HUES48 (cell line): ENCODE measurements around the gene TP73.

Experiments
- H3K27ac ChIP-seq: one replicate; pipeline ENCODE4 v1.7.0; 2013; ENCODE audit warnings: low read depth, low read length, inconsistent platforms
- H3K27me3 ChIP-seq: 2 replicates; pipeline ENCODE4 v1.6.1; 2013; ENCODE audit warnings: mild to moderate bottlenecking, low read length; ENCODE audit not compliant: control insufficient read depth, insufficient read depth
- H3K36me3 ChIP-seq: 2 replicates; pipeline ENCODE4 v1.6.1; 2013; ENCODE audit warnings: low read length; ENCODE audit not compliant: control insufficient read depth, insufficient read depth
- H3K4me1 ChIP-seq: 2 replicates; pipeline ENCODE4 v1.6.1; 2013; ENCODE audit warnings: mild to moderate bottlenecking, low read length; ENCODE audit not compliant: control insufficient read depth, insufficient read depth
- H3K4me3 ChIP-seq: 2 replicates; pipeline ENCODE4 v1.5.1; 2013; ENCODE audit warnings: mild to moderate bottlenecking, low read depth, low read length
- H3K9ac ChIP-seq: 2 replicates; pipeline ENCODE4 v1.6.1; 2013; ENCODE audit warnings: mild to moderate bottlenecking, low read depth, low read length, moderate library complexity
- H3K9me3 ChIP-seq: 2 replicates; pipeline ENCODE4 v1.6.1; 2013; ENCODE audit warnings: low read length; ENCODE audit not compliant: control insufficient read depth, insufficient read depth

Gene TP73

GRCh38 chr1:3629561-3630160 lies 22.7 kb upstream of the TP73 start:
- peaks cover 72% of the 10 kb centered on the region for H3K36me3 ChIP-seq
- H3K27ac ChIP-seq: no peak overlapping the region
- no peaks in the 10 kb centered on the region for H3K27me3 ChIP-seq
- H3K4me3 ChIP-seq: no peak overlapping the region
- H3K9ac ChIP-seq: no peak overlapping the region
- peaks cover 5% of the 10 kb centered on the region; the same call in 1 of the 2 replicates for H3K4me1 ChIP-seq
- H3K9me3 ChIP-seq: no peaks in the 10 kb centered on the region

- peaks cover 77% of the 10 kb centered on the region for H3K36me3 ChIP-seq
- no peaks in the 10 kb centered on the region for H3K9me3 ChIP-seq
- no peak overlapping the region for H3K9ac ChIP-seq
- H3K4me1 ChIP-seq: peaks cover 5% of the 10 kb centered on the region; the same call in 1 of the 2 replicates
- no peaks in the 10 kb centered on the region for H3K27me3 ChIP-seq
- no peak overlapping the region for H3K27ac ChIP-seq
- no peak overlapping the region for H3K4me3 ChIP-seq
Observed at GRCh38 chr1:3630161-3630611, 22.1 kb upstream of the TP73 start.

- Histone ChIP-seq H3K27me3 (no peaks in the 10 kb centered on the region), H3K9ac (no peak overlapping the region), H3K36me3 (peaks cover 84% of the 10 kb centered on the region), H3K9me3 (no peaks in the 10 kb centered on the region), H3K4me3 (no peak overlapping the region), H3K4me1 (peaks cover under 1% of the 10 kb centered on the region; the same call in 1 of the 2 replicates), H3K27ac (peak overlapping the region; percentile 81)
Observed at GRCh38 chr1:3630914-3631313, 21.4 kb upstream of the TP73 start.

- Histone ChIP-seq H3K27ac (peak overlapping the region; percentile 81), H3K9ac (no peak overlapping the region), H3K9me3 (no peaks in the 10 kb centered on the region), H3K4me3 (no peak overlapping the region), H3K36me3 (peaks cover 91% of the 10 kb centered on the region), H3K27me3 (no peaks in the 10 kb centered on the region), H3K4me1 (no peaks in the 10 kb centered on the region; the same call in 1 of the 2 replicates)
Observed at GRCh38 chr1:3631320-3632260, 20.7 kb upstream of the TP73 start.

GRCh38 chr1:3632298-3632697 lies 20.0 kb upstream of the TP73 start:
- H3K36me3 ChIP-seq: peaks cover 96% of the 10 kb centered on the region
- H3K9me3 ChIP-seq: no peaks in the 10 kb centered on the region
- H3K4me1 ChIP-seq: no peaks in the 10 kb centered on the region; the same call in 1 of the 2 replicates
- H3K9ac ChIP-seq: no peak overlapping the region
- no peaks in the 10 kb centered on the region for H3K27me3 ChIP-seq
- H3K4me3 ChIP-seq: no peak overlapping the region
- H3K27ac ChIP-seq: peak overlapping the region; percentile 81

GRCh38 chr1:3632716-3633343 lies 19.5 kb upstream of the TP73 start:
- H3K9ac ChIP-seq: no peak overlapping the region

GRCh38 chr1:3633344-3634058 lies 18.8 kb upstream of the TP73 start:
- H3K27me3 ChIP-seq: no peaks in the 10 kb centered on the region
- H3K9ac ChIP-seq: no peak overlapping the region; the same call in 1 of the 2 replicates
- peaks cover 95% of the 10 kb centered on the region for H3K36me3 ChIP-seq
- no peaks in the 10 kb centered on the region for H3K9me3 ChIP-seq
- no peaks in the 10 kb centered on the region; the same call in 1 of the 2 replicates for H3K4me1 ChIP-seq
- no peak overlapping the region for H3K27ac ChIP-seq
- H3K4me3 ChIP-seq: no peak overlapping the region

More at GRCh38 chr1:3632716-3633343, 19.5 kb upstream of the TP73 start:
- no peaks in the 10 kb centered on the region; the same call in 1 of the 2 replicates for H3K4me1 ChIP-seq
- H3K36me3 ChIP-seq: peaks cover 95% of the 10 kb centered on the region
- H3K27me3 ChIP-seq: no peaks in the 10 kb centered on the region
- peak overlapping the region; percentile 81 for H3K27ac ChIP-seq
- H3K4me3 ChIP-seq: no peak overlapping the region
- H3K9me3 ChIP-seq: no peaks in the 10 kb centered on the region

GRCh38 chr1:3634059-3634800 lies 18.1 kb upstream of the TP73 start:
- no peaks in the 10 kb centered on the region; the same call in 1 of the 2 replicates for H3K4me1 ChIP-seq
- no peak overlapping the region for H3K4me3 ChIP-seq
- no peak overlapping the region; the same call in 1 of the 2 replicates for H3K9ac ChIP-seq
- no peaks in the 10 kb centered on the region for H3K27me3 ChIP-seq
- H3K9me3 ChIP-seq: no peaks in the 10 kb centered on the region
- H3K36me3 ChIP-seq: peaks cover 94% of the 10 kb centered on the region
- no peak overlapping the region for H3K27ac ChIP-seq

GRCh38 chr1:3636080-3636479 lies 16.2 kb upstream of the TP73 start:
- Histone ChIP-seq H3K4me1 (no peaks in the 10 kb centered on the region; the same call in 1 of the 2 replicates), H3K27me3 (no peaks in the 10 kb centered on the region), H3K4me3 (no peak overlapping the region), H3K9ac (no peak overlapping the region), H3K9me3 (no peaks in the 10 kb centered on the region), H3K36me3 (peaks cover 83% of the 10 kb centered on the region), H3K27ac (no peak overlapping the region)

- Histone ChIP-seq H3K9ac (no peak overlapping the region), H3K36me3 (peaks cover 84% of the 10 kb centered on the region), H3K4me1 (no peaks in the 10 kb centered on the region; the same call in 1 of the 2 replicates), H3K27ac (no peak overlapping the region), H3K9me3 (no peaks in the 10 kb centered on the region), H3K27me3 (no peaks in the 10 kb centered on the region), H3K4me3 (no peak overlapping the region)
Observed at GRCh38 chr1:3636531-3636930, 15.8 kb upstream of the TP73 start.
